Measurements from ENCODE around the gene C17orf67.

The C17orf67 gene, protein sequence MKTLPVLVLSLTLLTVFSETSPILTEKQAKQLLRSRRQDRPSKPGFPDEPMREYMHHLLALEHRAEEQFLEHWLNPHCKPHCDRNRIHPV

DNA sequence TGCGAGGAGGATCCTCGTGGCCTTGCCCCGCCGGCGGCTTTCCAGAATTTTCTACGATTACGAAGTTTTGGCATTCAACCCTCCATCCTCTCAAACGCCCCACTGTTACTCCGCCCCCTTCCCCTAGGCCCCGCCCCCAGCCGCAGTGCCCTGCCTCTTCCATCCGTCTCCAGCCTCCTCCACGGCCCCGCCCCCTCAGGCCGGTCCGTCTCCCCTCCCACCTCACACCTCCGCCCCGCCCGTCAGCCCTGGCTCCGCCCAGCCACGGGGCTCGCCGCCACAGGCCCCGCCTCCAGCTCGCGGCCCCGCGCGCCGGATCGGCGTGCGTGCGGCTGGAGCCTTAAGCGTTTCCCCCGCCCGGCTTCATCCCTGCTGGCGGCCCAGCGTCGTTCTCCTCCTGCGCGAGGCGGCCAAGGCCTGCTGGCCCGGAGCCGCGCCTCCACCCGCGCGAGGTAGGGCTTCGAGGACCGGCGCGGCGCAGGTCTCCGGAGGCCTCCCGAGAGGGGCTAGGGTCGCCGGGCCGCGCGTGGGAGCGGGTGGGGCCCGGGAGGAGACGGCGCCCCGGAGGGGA is at the start of gene C17orf67, which contains the start of gene DGKE:
TSS of gene C17orf67 (minus strand) at position 112 of the 571 bp plus-strand sequence. CDS start 18,110 bp downstream, outside the sequence.
TSS of gene DGKE (plus strand) at position 343 of the 571 bp plus-strand sequence. CDS start 645 bp downstream, outside the sequence.
- no peak for FAIRE-seq

DNA sequence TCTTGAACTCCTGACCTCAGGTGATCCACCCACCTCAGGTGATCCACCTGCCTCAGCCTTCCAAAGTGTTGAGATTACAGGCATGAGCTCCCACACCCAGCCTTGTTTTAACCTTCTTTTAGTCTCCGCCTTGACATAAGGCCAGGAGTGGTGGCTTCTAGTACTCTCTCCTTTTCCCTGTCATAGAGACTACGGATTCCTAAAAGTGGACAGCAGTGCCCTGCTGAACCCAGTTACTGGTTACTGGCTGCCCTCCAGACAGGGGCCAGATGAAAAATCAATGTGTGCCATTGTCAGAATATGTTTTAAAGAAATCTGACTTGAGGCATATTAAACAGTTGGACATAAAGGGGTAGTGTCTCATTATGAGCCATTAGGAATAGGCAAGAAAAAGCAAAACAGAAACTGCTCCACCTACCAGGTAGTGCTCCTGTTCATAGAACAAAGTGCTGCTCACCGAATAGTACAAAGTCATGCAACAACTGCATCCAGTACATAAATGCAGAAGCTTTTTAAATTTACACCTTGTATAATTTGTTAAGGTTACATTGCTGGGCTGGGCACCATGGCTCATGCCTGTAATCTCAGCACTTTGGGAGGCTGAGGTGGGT is 48.1 kb upstream of the C17orf67 start:
- FAIRE-seq = no peak

DNA sequence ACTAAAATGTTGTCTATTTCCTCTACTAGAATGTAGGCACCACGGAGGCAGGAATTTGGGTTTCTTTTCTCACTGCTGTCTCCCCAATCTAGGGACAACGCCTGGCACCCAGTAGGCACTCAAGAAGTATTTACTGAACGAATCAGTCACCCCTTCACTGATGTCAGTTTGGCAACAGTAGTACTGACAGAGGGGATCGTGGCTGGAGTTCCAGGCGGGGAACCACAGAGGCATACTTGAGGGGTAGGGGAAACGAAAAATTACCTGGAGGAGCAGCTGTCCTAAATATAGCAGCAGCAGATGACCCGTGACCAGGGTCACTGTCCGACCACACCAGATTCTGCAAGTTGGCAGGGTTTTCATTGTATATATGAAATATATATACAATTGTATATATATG is 46.9 kb upstream of the C17orf67 start:
- no peak for FAIRE-seq

DNA sequence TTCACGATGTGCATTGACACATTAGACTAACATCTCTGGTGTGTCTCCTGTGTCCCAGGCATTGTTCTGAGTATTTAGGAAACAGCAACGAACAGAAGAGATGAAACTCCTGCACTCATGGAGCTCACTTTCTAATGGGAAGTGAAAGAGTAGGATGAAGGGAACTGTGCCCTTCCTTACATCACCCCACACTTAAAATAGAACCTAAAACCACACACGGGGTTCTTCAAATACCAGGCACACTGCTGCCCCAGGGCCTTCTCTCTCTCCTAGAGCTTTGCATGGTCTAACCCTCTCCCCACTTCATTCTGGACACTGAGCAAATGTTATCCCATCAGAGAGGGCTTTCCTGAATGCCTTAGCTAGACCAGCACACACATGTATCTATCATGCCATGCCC is 46.4 kb upstream of the C17orf67 start:
- FAIRE-seq = no peak

DNA sequence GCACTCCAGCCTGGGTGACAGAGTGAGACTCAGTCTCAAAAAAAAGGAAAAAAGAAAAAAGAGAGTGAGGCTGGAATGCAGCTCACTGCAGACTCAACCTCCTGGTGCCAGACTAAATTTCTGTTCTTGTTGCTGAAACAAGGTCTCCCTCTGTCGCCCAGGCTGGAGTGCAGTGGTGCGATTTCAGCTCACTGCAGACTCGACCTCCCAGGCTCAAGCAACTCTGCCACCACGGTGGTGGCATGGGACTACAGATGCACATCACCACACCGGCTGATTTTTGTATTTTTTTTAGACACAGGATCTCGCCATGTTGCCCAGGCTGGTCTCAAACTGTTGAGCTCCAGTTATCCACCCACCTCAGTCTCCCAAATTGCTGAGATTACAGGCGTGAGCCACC is 45.6 kb upstream of the C17orf67 start:
- no peak for FAIRE-seq

DNA sequence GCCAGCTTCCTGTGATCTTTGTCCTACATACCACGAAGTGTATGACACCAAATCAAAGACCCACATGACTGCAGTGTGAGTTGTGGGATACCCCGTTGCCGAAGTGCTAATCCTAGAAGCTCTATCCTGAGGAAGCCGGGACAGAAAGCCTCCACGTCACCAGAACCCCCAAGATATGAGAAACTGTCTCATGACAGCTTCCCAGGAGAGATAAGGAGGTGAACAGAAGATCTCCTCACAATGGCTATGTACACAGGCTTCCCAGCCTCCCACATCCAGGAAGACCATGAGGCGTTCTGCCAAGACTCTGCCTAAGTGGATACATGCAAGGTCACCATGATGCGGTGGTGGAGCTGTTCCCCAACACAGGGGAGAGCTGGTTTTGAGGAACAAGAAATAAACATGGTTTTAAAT is 43.1 kb upstream of the C17orf67 start:
- no peak for FAIRE-seq

DNA sequence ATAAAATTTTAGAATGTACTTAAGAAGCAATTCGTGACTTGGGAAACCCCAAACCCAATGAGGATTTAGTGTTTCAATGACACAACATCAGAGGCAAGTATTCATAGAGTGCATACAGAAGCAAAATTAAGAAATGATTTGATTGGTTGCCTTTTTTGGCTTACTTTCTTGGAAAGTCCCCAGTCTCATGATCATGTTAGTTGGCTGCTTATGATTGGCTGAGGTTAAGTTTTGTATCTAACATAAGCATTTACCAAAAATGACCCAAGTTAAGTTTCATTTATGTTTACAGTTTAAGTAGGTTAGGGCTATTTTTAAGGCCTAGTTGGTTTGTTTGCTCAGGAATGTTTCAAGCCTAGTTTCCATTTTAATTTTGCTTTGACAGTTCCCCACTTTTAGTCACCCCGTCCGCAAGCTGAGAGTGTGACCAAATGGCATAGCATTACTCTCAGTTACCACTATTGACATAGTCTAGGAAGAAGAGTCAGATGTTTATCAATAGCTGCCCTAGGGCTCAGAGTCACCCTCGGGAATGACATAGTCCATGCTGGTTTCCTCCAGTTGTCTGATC is 36.4 kb upstream of the C17orf67 start:
- no peak for FAIRE-seq

DNA sequence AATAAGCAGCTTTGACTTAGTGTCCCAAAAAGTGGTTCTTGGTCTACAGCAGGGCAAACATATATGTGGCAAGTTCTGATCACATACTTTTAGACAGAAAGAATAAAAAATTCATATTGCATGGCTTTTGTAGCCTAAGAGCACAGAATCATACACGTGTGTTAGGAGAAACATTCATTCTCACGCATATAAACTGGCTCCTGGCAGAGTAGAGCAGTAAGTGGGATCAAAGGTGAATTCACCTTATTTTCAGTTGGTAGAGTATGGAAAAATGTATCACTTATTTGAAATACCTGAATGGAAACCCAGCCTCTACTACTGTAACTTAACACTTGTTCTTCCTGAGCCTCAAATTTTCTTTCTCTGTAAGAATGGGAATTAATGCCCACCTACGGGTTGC is 35.0 kb upstream of the C17orf67 start:
- no peak for FAIRE-seq

DNA sequence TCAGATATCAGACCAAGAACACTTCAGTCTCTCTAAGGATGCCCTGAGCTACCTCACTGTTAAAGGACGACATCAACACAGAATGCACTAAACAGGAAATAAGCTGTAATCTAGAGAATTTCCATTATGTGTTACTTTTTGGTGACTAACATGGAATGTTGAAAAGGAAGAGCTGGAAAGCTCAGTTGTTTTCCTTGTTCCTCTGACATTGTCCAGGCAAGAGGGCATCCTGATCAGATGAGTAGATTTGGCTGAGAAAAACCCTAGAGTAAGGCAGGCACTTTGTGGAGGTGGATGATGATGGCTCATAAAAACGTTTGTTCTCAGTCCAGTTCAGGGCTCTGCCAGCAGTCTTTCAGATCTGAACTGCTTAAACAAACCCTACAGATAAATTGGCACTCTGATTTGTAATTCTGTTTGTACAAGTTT is 34.2 kb upstream of the C17orf67 start:
- FAIRE-seq = no peak

DNA sequence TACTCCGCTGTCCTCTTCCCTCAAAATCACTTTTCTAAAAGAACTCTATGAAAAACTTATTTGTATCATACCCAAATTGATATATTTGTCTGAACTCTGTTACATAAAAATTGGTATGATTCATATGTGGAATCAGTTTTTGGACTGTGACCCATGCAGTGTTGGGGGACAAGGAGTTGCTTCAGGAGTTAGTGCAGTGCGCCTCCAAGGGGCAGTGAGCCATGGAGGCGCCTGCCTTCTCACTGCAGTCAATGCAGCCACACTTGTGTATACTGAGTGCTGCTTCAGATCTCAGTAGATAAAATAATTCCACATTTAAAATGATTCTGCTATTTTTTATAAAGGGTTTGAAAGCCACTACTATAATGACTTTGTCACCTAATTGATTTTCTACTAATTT is 32.8 kb upstream of the C17orf67 start:
- FAIRE-seq = no peak

DNA sequence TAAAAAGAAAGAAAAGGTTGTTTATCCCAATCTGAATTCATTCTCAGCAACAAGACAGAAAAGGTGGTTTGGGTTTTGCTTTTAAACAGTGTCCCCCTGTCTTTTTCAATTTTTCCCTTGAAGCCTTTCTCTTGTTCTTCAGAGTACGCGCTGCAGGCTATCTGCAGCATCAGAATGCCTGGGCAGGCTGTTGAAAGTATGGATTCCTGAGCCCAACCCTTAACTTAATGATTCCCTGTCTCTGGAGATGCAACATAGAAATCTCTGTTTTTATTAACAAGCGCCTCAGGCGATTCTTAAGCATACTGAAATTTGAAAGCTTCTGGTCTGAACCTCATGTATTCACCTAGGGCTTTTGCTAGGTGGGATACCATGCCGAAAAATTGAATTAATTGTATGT is 32.4 kb upstream of the C17orf67 start:
- FAIRE-seq = no peak

DNA sequence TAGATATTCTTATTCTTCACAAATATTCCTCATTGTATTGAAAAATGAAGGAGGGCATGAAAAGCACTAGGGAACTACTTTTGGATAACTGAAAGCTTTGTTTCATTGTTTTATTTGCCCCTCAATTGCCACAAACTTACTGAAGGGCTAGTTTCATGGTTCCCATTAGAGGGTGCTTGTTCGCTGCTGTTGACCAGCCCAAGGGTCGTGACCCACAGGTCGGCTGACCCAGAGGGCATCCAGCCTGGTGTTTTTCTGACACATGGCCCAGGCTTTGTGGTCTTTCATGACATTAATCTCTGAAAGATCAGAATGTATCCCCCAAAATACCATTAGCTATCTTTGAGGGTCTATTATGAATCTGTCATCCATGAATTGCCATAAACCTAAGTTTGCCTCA is 30.3 kb upstream of the C17orf67 start:
- FAIRE-seq = no peak

DNA sequence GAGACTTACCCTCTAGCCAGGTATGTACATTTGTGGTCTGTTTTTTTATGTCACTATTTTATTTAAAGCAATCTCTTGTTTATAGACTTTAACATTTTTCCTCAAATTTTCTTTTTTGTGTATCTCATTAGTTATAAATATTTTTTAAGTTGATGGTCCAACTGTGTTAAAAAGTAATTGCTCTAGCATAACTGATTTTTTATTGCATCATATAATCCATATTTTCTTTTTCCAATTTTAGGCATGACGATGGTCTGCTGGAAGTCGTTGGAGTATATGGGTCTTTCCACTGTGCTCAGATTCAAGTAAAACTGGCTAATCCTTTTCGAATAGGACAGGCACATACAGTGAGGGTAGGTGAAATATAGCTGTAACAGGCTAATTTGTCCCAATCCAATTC is 28.2 kb upstream of the C17orf67 start:
- FAIRE-seq = peak; percentile 9

DNA sequence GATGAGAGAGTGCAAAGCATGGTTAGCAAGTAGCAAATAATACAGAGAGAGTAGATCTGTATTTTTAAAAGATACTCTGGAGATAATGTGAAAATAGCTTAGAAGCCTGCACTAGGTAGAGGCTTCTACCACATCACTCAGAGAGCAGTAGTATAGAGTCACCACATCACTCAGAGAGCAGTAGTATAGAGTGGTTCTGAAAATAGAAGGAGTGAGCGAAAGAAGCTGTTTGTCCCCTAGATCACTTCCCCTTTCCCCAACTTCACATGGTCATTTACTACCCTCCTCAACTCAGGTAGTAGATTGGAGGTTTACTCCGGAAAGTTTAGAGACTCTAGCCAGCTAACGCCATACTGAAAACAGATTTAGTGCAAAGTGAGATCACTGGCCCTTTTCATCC is 17.3 kb upstream of the C17orf67 start:
- no peak for FAIRE-seq

DNA sequence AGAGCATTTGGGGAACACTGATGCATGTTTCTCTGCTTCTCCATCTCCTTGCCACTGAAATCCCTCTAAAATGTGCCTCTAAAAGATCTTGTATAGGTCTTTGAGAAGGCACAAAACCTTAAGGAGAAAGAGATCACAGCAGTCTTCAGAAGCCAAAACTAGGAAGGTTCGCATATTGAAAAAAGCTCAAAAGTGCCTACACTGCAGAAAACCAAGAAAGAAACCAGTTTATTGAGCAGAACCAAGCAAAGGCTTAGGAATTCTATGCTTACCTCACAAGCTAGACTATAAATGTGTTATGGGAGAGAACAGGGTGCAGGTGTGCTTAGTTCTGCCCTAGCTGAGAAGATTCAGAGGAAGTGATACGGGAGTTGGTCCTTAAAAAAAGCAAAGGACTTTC is 16.9 kb upstream of the C17orf67 start:
- FAIRE-seq = no peak

DNA sequence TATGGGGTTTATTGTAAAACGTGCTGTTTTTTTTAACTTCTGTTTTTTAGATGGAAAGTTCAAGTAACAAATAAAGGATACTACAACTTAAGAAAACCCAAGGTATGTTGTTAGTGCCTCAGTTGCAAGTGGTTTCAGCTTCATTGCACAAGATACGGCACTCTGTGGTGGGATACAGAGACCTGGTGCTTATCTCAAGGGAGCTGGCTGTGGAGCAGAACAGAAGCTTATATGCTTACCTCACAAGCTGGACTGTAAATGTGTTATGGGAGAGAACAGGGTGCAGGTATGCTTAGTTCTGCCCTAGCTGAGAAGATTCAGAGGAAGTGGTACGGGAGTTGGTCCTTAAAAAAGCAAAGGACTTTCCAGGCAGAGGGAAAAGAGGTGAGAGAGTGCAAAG is 15.4 kb upstream of the C17orf67 start:
- FAIRE-seq = no peak

DNA sequence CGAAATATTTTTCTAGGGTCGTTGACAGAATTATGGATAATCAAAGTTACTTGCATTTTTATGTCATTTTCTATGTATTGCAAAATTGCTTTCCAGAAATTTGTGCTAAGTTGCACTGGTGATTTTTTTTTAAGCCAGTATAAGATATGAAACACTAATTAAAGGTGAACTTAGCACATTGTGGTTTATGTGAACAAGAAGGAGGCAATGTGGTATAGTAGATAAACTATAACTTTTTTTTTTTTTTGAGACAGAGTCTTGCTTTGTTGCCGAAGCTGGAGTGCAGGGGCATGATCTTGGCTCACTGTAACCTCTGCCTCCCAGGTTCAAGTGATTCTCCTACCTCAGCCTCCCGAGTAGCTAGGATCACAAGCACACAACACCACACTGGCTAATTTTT is 13.4 kb upstream of the C17orf67 start:
- FAIRE-seq = no peak

DNA sequence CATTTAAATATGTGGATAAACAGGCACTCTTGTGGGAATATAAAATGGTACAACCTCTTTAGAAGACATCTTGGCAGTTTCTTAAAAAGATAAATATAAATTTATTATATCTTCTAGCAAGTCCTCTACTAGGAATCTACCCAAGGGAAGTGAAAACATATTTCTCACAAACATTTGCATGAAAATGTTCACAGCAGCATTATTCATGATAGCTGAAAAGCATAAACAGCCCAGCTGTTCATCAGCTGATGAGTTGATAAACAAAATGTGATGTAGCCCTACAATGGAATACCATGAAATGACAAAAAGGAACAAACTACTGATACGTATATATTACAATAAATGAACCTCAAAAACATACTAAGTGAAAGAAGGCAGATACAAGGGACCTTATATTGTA is 12.2 kb upstream of the C17orf67 start:
- FAIRE-seq = no peak

DNA sequence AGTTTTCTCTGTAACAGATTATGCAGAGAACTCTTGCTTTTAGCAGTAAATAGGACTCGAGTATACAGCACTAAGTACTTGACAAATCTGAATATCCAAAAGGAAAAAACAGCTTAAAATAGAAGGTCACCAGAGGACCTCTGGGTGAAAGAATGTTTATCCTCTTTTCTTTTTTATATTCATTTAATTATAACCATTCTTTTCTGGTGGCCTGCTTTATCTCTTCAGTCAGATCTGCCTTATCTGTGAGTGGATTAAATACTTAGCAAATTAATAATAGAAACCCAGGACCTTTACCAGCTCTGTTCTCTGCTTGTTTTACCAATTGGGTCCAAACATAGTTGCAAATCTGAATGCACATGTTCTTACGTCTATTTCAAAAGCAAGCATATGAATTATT is 8.9 kb upstream of the C17orf67 start:
- FAIRE-seq = no peak

DNA sequence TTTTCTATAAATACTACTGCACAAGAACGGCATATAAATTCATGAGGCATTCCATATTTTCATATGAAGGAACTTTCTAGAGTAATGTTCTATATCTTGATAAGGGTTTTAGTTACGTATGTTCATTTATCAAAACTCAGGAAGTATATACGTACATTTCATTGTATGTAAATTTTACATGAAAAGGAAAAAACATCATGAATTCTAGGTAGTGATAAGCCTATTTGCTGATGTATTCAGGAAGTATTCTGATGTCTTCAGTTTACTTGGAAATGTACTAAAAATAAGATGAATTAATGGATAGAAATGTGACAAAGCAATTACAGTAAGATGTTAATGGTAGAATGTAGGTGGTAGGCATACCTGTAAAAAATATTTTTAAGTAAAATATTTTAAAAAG is 5.0 kb upstream of the C17orf67 start:
- no peak for FAIRE-seq

DNA sequence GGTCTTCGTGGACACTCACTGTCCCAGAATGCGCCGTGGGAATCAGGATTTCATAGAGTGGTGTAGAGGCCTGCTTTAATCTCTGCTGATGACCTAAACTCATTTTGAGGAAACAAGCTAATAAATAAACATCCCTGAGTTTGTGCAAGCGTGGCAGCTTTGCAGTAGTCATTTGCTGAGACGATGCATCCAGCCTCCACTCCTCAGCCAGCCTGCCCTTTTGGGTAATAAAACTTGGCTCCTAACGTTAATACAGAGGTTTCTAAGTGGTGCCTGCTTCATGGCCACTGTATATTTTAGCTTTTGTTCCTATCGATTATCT is 1.5 kb upstream of the C17orf67 start:
- no peak for FAIRE-seq

DNA sequence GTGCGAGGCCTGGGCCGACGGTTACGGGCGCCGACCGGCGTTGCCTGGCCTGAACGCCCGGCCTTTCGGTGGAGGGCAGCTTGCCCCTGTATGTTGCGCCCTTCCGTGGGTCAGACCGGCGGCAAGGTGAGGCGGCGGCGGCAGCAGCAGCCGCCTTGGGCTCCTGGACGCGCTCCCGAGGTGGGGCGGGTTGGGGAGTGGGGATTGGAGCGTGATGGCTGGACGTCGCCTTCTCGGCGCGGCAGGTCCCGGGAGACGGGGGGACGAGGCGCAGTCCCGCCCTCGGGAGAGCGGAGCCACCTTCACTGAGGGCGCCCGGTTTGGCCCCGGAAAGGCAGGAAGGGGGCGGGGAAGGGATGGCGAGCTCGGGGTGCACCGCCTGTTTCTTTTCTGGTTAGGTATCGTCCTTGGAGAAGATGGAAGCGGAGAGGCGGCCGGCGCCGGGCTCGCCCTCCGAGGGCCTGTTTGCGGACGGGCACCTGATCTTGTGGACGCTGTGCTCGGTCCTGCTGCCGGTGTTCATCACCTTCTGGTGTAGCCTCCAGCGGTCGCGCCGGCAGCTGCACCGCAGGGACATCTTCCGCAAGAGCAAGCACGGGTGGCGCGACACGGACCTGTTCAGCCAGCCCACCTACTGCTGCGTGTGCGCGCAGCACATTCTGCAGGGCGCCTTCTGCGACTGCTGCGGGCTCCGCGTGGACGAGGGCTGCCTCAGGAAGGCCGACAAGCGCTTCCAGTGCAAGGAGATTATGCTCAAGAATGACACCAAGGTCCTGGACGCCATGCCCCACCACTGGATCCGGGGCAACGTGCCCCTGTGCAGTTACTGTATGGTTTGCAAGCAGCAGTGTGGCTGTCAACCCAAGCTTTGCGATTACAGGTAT is 902 bp upstream of the C17orf67 start:
- FAIRE-seq = no peak

DNA sequence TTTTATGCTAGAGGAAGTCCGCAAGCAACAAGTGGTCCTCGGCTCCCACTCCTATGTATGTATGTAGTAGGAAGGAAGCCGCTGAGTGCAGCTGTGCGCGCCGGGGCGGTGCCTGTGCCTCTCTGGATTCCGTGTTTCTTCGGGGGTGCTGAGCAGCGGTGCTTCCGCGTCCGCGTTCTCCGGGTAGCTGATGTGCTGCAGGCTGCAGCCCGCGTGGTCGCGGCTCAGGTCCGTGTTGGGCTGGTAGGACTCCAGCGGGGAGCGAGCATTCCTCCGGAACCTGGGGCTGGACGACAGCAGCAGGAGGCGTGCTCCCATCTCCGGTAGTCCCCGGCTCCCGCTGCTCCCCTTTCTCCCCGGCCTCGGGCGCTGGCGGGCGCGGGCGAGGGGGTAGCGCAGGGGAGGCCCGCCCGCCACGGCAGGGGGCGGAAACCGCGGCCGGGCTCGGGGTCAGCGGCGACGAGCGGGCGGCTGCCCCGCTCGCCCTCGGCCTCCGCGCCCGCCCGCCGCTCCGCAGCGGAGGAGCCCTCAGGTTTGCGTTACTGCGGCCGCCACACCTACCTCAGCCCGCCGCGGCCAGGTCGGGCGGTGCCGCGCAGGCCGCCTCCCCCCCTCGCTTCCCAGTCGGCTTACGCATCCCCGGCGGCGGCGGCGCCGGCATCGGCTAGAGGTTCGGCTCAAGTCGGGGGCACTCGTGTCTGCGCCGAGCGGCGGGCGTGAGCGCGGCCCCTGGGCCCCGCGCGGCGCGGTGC is 487 bp downstream of the C17orf67 start:
- FAIRE-seq = no peak
